ENCODE results near the gene DSC2. TPM values are rescaled to one million over a fixed set of nuclear protein-coding genes. Genes with fewer than 3 reads are reported as not detected.

DSC2 gene
- 0.56 and 0.64 TPM in 2 replicates for total RNA-seq (2014; rRNA removed; shearing (Covaris generic))

GRCh38 chr18:31102025-31102684 lies at the start of gene DSC2:
Gene DSC2, minus strand, starts transcription at chr18:31102421. Its CDS starts 450 bp downstream, at chr18:31101971.

GRCh38 chr18:31042406-31043181 lies 59.6 kb downstream of the DSC2 start, which contains the start of gene DSC3:
Gene DSC3, minus strand, starts transcription at chr18:31042742. Its CDS starts 82 bp downstream, at chr18:31042660.

Other genes starting within 250 kb of the DSC2 start
- 2.6 and 3.1 TPM in 2 replicates for gene DSC3, start 59.7 kb downstream of the DSC2 start, total RNA-seq (2014; rRNA removed; shearing (Covaris generic))
- gene DSC1, start 60.4 kb upstream of the DSC2 start, total RNA-seq (2014; rRNA removed; shearing (Covaris generic)), result not detected in 2 replicates
- gene DSG1, start 215.7 kb upstream of the DSC2 start, total RNA-seq (2014; rRNA removed; shearing (Covaris generic)), result not detected in 2 replicates

Measured in A375 (cell line).